MM.1S (cell line): Measurements from ENCODE around the gene LTBP1.

ENCODE experiments used
- CTCF ChIP-seq: fragments of 300-600 bp; sonication (generic); IDR thresholded peaks from 2 replicates; pipeline ENCODE4 v1.5.1; 2016; ENCODE audit warnings: antibody characterized with exemption, low read length, mixed read lengths
- EZH2 ChIP-seq: fragments of 300-600 bp; sonication (generic); optimal IDR thresholded peaks from 2 replicates; pipeline ENCODE3; 2017; ENCODE audit warnings: low read depth, mild to moderate bottlenecking, antibody characterized with exemption, low read length, mixed read lengths

GRCh38 chr2:33408109-33408508, 461.4 kb downstream of the LTBP1 start:
- TF ChIP-seq CTCF (no peak), EZH2 (no peak)
